Uterus (tissue), 4 donors: ENCODE results near the gene SLC44A5. TPM values are rescaled to one million over a fixed set of nuclear protein-coding genes. Genes with fewer than 3 reads are reported as not detected.

Experiments used
- DNase-seq, 2 donors: peaks; one replicate each; pipeline ENCODE4 v3.0.0-alpha.2; 2019 to 2020
- H3K27ac ChIP-seq, 2 donors: fragments of 200-600 bp; sonication (generic); 1 replicate in 1 of 2; 2 replicates in 1 of 2; pipeline ENCODE4 v1.5.1; 2016 to 2018
- H3K27me3 ChIP-seq, 2 donors: fragments of 200-600 bp; sonication (generic); one replicate each; pipeline ENCODE4 v1.5.1; 2018 to 2019; ENCODE audit warnings: control low read depth in 1 of 2
- H3K36me3 ChIP-seq, 2 donors: fragments of 200-600 bp; sonication (generic); one replicate each; pipeline ENCODE4 v1.5.1; 2019; ENCODE audit warnings: control low read depth in 1 of 2
- H3K4me1 ChIP-seq, 2 donors: fragments of 200-600 bp; sonication (generic); one replicate each; pipeline ENCODE4 v1.5.1; 2018 to 2019; ENCODE audit warnings: control low read depth in 1 of 2
- H3K4me3 ChIP-seq, 2 donors: fragments of 200-600 bp; sonication (generic); 1 replicate in 1 of 2; 2 replicates in 1 of 2; pipeline ENCODE4 v1.5.1; 2018 to 2019; ENCODE audit warnings: mild to moderate bottlenecking in 1 of 2
- H3K9me3 ChIP-seq, 2 donors: fragments of 200-600 bp; sonication (generic); one replicate each; pipeline ENCODE4 v1.5.1; 2019; ENCODE audit warnings: control low read depth in 1 of 2
- CTCF ChIP-seq, 4 experiments: fragments of 200-600 bp in 2 of 4; fragments of 450-650 bp in 2 of 4; sonication (generic) in 2 of 4; IDR thresholded peaks; one replicate each; pipeline ENCODE4 v1.5.1; 2016 to 2019; ENCODE audit warnings: antibody characterized with exemption in 4 of 4, mild to moderate bottlenecking in 2 of 4, moderate library complexity in 1 of 4
- POLR2A ChIP-seq, 2 donors: fragments of 450-650 bp; IDR thresholded peaks; one replicate each; pipeline ENCODE4 v1.6.1; 2016; ENCODE audit warnings: antibody characterized with exemption in 2 of 2, mild to moderate bottlenecking in 1 of 2, moderate library complexity in 1 of 2
- intact Hi-C: fragments of 100-400 bp; cut with DNase I; formaldehyde crosslinking; loops from one replicate; pipeline ENCODE4 v1.15.1; 2023; ENCODE audit warnings: low total_unique reads
- total RNA-seq, 4 donors: library from RNA; depleted of rRNA in 3 of 4; stranded (reverse); fragments of >200 nt in 3 of 4; gene quantifications; one replicate each; pipeline versions ENCODE4 v1.1.0 to v1.2.4, GENCODE V29; 2014 to 2023
- donor health status: DM: yes; HTN: yes; CAD: no.

Gene SLC44A5
- total RNA-seq, 4 donors from 2014 or later = 1.6 to 5.5 (median 5.4) TPM; not detected in 1

GRCh38 chr1:75208862-75209261, 402.1 kb downstream of the SLC44A5 start:
- intact Hi-C loops = no loop called here
- Histone ChIP-seq H3K27ac (no peak overlapping the region), H3K4me3 (no peak overlapping the region), H3K36me3 (no peaks in the 10 kb centered on the region), H3K4me1 (no peaks in the 10 kb centered on the region), H3K9me3 (no peaks in the 10 kb centered on the region), H3K27me3 (no peaks in the 10 kb centered on the region)
- TF ChIP-seq POLR2A (IDR thresholded peaks at IDR 0.05) (no peak), CTCF (IDR thresholded peaks at IDR 0.05) (no peak)
- DNase-seq = no peak

GRCh38 chr1:75203415-75204277, 407.3 kb downstream of the SLC44A5 start:
- DNase-seq = no peak
- TF ChIP-seq POLR2A (IDR thresholded peaks at IDR 0.05) = no peak
- TF ChIP-seq CTCF (IDR thresholded peaks at IDR 0.05) = peak; percentile 8 to 53 (median 39)
- intact Hi-C loops = no loop called here

GRCh38 chr1:75202751-75203150, 408.2 kb downstream of the SLC44A5 start:
- no peaks in the 10 kb centered on the region for H3K36me3 ChIP-seq

More at GRCh38 chr1:75203415-75204277, 407.3 kb downstream of the SLC44A5 start:
- Histone ChIP-seq H3K9me3 (no peaks in the 10 kb centered on the region), H3K36me3 (no peaks in the 10 kb centered on the region), H3K27ac (no peak overlapping the region), H3K4me3 (no peak overlapping the region), H3K27me3 (no peaks in the 10 kb centered on the region), H3K4me1 (no peaks in the 10 kb centered on the region)

GRCh38 chr1:75198761-75199160, 412.2 kb downstream of the SLC44A5 start:
- Histone ChIP-seq H3K4me3 (no peak overlapping the region), H3K27me3 (no peaks in the 10 kb centered on the region), H3K36me3 (no peaks in the 10 kb centered on the region), H3K4me1 (no peaks in the 10 kb centered on the region), H3K9me3 (no peaks in the 10 kb centered on the region), H3K27ac (no peak overlapping the region)
- TF ChIP-seq POLR2A (IDR thresholded peaks at IDR 0.05) (no peak), CTCF (IDR thresholded peaks at IDR 0.05) (no peak)
- intact Hi-C loops = no loop called here
- no peak for DNase-seq

More at GRCh38 chr1:75202751-75203150, 408.2 kb downstream of the SLC44A5 start:
- H3K4me3 ChIP-seq = no peak overlapping the region
- intact Hi-C loops = no loop called here
- TF ChIP-seq POLR2A (IDR thresholded peaks at IDR 0.05) (no peak), CTCF (IDR thresholded peaks at IDR 0.05) (no peak)
- no peaks in the 10 kb centered on the region for H3K9me3 ChIP-seq
- no peaks in the 10 kb centered on the region for H3K27me3 ChIP-seq
- no peak overlapping the region for H3K27ac ChIP-seq
- H3K4me1 ChIP-seq = no peaks in the 10 kb centered on the region
- no peak for DNase-seq

- H3K9me3 ChIP-seq = no peaks in the 10 kb centered on the region
- H3K27me3 ChIP-seq = no peaks in the 10 kb centered on the region
- H3K4me1 ChIP-seq = no peaks in the 10 kb centered on the region
- no peak overlapping the region for H3K4me3 ChIP-seq
- no peaks in the 10 kb centered on the region for H3K36me3 ChIP-seq
- intact Hi-C loops = no loop called here
- DNase-seq = no peak
- TF ChIP-seq CTCF (IDR thresholded peaks at IDR 0.05) = no peak
- no peak overlapping the region for H3K27ac ChIP-seq
Observed at GRCh38 chr1:75198163-75198562, 412.8 kb downstream of the SLC44A5 start.
